ENCODE results near the gene COL18A1. TPM values are rescaled to one million over a fixed set of nuclear protein-coding genes. Genes with fewer than 3 reads are reported as not detected.

COL18A1 gene
- total RNA-seq, 8 experiments from 2014 or later = 1.6 to 341 (median 7.1) TPM

DNA sequence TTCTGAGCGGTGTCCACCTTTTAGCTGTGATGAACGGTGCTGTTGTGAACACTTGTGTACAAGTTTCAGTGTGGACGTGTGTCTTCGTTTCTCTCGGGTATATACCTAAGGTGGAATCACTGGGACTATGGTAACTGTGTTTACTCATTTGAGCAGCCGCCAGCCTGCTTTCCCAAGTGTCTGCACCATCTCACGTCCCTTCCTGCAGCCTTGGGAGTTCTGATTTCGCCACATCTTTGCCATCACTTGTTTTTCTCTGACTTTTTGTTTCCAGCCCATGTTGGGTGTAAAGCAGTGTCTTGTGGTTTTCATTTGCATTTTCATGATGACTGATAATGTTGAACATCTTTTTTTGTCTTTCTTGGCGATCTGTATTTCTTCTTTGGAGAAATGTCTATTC is 40.4 kb downstream of the COL18A1 start:
- ATAC-seq (replicated peaks in 6 of 8) = no peak
- in situ Hi-C loops (cut with MboI; ENCODE audit: low pct_unique_long_range_greater_than_20kb in 2 of 9, low sequenced_read_pairs in 9 of 9, unreplicated experiment in 9 of 9) = loop anchor here in 4 of 9 experiments (25.0 kb wide), 3 partner anchors 133 to 308 kb away; partner anchors contain the start of gene POFUT2 (in 2 of the 4)
- peaks cover 12 to 18% of the 10 kb centered on the region in 2 donors for H3K4me1 ChIP-seq (replicated peaks in 1 of 2)
- H3K27ac ChIP-seq = no peak overlapping the region
- 44 to 100% (median 89%) methylated on average over 1 to 9 of the region's 9 CpGs for WGBS, 10 experiments
- H3K4me3 ChIP-seq = no peak overlapping the region

DNA sequence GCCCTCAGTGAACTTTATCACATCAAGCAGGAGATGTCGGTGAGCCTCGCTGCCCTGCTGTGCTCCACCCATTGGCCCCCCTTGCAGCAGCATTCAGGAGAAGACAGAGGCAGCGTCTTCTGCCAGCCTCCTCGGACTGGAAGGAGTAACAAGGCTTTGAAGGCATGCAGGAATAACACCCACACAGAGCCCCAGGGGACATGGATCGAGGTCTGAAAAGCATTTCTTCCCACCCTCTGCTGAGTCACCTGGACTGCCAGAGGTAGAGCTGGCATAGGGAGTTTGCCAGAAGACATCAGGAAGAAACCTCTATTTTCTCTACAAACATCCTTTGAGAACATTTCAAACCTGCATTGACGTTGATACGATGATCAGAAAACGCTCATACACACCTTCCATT is 42.9 kb downstream of the COL18A1 start:
- Histone ChIP-seq H3K4me1 (replicated peaks in 1 of 2) (peaks cover 14 to 29% of the 10 kb centered on the region in 2 donors), H3K4me3 (no peak overlapping the region), H3K27ac (no peak overlapping the region)
- no peak for ATAC-seq (replicated peaks in 6 of 8)
- in situ Hi-C loops (cut with MboI; ENCODE audit: low pct_unique_long_range_greater_than_20kb in 2 of 9, low sequenced_read_pairs in 9 of 9, unreplicated experiment in 9 of 9) = loop anchor here in 4 of 9 experiments (25.0 kb wide), 3 partner anchors 136 to 311 kb away; partner anchors contain the start of gene POFUT2 (in 2 of the 4)
- whole genome bisulfite sequencing, 10 experiments = 40 to 93% (median 74%) methylated on average over 2 to 8 of the region's 8 CpGs; no CpG with 5 or more reads in 2 of the 10 experiments

DNA sequence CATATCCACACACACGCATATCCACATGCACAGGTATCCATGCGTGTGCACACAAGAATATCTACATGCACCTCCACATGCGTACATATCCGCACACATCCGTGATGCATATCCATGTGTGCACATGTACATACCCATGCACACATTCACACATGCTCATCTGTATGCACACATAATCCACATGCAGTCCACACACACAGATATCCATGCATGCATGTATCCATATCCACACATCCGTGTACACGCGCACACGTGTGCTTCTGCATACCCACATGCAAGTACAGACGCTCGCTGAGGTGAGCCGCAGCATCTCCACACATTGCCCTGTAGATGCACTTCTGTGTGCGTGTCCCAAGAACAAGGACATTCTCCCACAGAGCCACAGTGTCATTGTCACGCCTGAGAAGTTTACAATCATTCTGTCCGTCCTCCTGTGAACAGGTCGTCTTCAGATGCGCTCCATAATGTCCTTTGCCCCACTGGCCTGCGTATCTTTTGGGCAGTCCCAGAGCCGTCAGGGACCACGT is 43.4 kb downstream of the COL18A1 start:
- WGBS, 10 experiments = 35 to 100% (median 89%) methylated on average over 1 to 19 of the region's 20 CpGs

DNA sequence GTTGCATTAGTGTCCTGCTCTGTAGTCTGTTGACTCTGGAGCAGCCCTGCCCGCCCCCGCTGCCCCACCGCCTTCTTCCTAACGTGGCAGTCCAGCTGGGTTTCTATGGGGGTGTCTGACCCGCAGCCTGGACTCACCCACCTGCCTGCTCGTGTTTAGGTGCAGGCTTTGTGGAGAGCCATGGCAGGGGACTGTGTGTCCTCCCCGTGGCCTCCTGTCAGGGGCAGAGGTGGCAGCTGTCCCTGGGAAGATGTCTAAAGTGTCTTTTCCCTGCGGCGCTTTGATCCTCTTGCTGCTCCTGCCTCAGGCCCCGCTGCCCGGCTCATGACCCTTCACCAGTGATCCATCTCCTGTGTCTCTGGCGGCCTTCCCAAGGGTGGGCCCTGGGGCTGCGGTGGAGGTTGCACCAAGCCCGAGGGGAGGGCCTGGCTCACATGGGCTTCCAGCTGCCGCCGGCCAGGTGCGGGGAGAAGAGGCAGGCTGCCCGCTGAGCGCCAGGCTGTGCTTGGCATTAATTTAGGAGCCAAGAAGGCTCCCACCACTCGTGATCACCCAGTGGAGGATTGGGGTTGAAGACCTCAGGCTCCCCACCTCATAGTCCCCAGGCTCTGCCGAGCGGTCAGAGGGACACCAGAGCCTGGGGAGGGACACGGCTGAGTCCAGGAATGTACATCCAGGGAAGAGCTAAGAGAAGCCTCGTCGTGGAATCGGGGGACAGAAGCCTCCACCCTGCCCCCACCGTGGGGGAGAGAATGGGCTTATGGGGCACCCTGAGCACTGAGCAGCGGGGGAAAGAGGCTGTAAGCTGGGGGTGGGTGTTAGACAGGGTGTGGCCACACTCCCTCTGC is 44.1 kb downstream of the COL18A1 start:
- 20 to 87% (median 58%) methylated on average over 1 to 8 of the region's 28 CpGs; no CpG with 5 or more reads in 5 of the 10 experiments for WGBS, 10 experiments
- peak in 5 of 8 experiments; percentile 44 to 82 (median 71) for ATAC-seq (replicated peaks in 6 of 8)
- no peak overlapping the region for H3K4me3 ChIP-seq
- in situ Hi-C loops (cut with MboI; ENCODE audit: low pct_unique_long_range_greater_than_20kb in 2 of 9, low sequenced_read_pairs in 9 of 9, unreplicated experiment in 9 of 9) = loop anchor here in 4 of 9 experiments (25.0 kb wide), 3 partner anchors 137 to 312 kb away; partner anchors contain the start of gene POFUT2 (in 2 of the 4)
- peaks cover 14 to 29% of the 10 kb centered on the region in 2 donors for H3K4me1 ChIP-seq (replicated peaks in 1 of 2)
- peak overlapping the region; percentile 8 to 30 for H3K27ac ChIP-seq

More for the DNA sequence above, 43.4 kb downstream of the COL18A1 start:
- no peak for ATAC-seq (replicated peaks in 6 of 8)
- Histone ChIP-seq H3K4me1 (replicated peaks in 1 of 2) (peaks cover 14 to 29% of the 10 kb centered on the region in 2 donors), H3K27ac (peak overlapping the region in 1 of 2 donors; percentile 30), H3K4me3 (no peak overlapping the region)
- in situ Hi-C loops (cut with MboI; ENCODE audit: low pct_unique_long_range_greater_than_20kb in 2 of 9, low sequenced_read_pairs in 9 of 9, unreplicated experiment in 9 of 9) = loop anchor here in 4 of 9 experiments (25.0 kb wide), 3 partner anchors 136 to 311 kb away; partner anchors contain the start of gene POFUT2 (in 2 of the 4)

DNA sequence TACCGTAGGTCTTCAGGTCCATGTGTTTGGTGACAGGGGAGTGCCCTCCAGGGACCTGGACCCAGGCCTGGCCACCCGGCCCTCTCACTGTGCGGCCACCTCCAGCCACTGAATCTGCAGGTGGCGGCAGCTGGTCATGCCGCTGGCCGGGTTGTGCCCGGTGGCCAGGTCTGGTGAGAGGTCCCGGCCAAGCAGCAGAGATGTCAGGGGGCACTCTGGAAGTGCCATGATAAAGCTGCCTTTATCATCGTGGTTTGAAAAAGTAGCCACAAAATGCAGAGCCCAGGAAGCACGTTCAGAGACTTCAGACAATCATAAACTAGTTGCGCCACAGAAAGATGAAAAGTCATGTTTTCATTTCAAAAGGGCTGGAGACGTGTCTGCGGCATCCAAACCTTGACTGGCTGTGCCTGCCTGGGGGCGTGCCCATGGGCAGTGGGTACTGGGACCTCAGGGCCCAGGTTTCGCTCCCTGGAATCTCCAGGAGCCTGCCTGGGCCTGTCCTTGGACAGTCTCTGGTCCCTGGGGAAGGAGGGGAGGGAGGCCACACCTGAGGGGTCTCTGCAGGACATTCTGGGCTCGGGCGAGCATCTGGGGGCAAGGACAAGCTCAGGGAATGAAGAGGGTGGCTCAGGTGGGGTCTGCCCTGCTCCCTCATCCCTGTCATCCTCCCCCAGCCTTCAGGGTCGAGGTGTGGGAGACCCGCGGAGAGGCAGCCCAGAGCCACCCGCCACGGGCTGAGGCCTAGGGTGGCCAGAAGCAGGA is 44.9 kb downstream of the COL18A1 start:
- 75 to 100% (median 83%) methylated on average over 2 to 4 of the region's 22 CpGs; no CpG with 5 or more reads in 6 of the 10 experiments for WGBS, 10 experiments
- Histone ChIP-seq H3K4me3 (no peak overlapping the region), H3K27ac (peak overlapping the region in 1 of 2 donors; percentile 30), H3K4me1 (replicated peaks in 1 of 2) (peaks cover 14 to 29% of the 10 kb centered on the region in 2 donors)
- in situ Hi-C loops (cut with MboI; ENCODE audit: low pct_unique_long_range_greater_than_20kb in 2 of 9, low sequenced_read_pairs in 9 of 9, unreplicated experiment in 9 of 9) = loop anchor here in 4 of 9 experiments (25.0 kb wide), 3 partner anchors 138 to 313 kb away; partner anchors contain the start of gene POFUT2 (in 2 of the 4)
- no peak for ATAC-seq (replicated peaks in 6 of 8)

DNA sequence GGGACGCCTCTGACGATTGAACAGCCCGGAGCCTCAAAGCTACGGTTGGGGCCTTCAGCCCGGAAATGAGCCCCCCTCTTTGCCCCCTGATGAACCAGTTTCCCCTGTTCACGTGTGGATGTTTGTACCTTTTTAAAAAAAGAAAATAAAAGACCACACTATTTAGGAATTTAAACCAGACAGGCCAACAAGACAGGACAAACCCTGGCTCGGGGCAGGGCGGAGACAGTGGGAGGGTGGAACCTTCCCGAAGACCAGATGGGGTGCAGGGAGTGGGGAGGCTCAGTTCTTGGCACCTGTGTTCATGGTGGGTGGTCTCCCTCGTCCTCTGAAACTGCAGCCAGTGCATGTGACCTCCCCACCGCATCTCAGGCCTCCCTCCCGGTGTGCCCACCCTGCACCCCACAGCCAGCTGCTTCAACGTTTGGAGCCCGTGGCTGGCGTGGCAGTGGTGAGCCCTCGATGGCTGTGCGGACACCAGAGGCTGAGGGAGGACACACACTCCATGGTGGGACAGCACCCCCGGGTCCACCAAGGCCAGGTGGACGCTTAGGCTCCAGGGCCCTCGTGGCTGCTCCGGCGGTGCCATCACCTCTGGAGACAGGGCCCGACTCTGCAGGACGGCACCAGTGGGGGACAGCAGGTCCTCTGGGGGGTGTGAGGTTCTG is 45.6 kb downstream of the COL18A1 start:
- in situ Hi-C loops (cut with MboI; ENCODE audit: low pct_unique_long_range_greater_than_20kb in 2 of 9, low sequenced_read_pairs in 9 of 9, unreplicated experiment in 9 of 9) = no loop called here
- 63 to 100% (median 93%) methylated on average over 1 to 9 of the region's 24 CpGs; no CpG with 5 or more reads in 6 of the 10 experiments for WGBS, 10 experiments
- Histone ChIP-seq H3K4me3 (no peak overlapping the region), H3K27ac (no peak overlapping the region), H3K4me1 (replicated peaks in 1 of 2) (peaks cover 14 to 29% of the 10 kb centered on the region in 2 donors)
- ATAC-seq (replicated peaks in 6 of 8) = peak in 1 of 8 experiments; percentile 4

DNA sequence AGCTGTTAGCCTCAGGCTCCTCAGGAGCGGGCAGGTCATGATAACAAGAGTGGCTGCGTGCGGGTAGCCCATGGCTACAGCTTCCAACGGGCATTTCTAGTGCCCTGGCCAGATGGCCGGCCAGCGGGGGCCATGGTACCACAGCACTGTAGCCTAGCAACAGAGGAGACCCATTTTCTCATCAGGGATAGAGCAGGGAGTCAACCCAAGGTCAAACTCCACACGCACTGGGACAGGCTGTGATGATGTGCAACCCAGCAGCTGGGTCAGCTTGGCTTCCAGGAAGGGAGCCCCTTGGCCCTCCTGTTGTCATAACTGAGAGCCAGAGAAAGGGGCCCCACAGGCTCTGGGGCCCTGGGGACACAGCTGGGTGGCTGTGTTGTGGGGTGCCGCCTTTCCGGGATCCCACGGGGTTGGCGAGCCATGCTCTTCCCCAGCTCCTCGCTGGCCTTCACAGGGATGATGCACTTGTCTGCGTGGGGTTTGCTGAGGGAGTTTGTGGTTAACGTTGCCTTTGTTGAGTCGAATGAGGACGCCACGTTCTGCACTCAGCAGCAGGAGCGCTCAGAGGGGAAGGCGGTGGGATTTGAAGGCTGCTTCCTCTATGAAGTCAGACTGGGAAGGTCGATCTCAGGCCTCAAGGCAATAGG is 46.3 kb downstream of the COL18A1 start:
- in situ Hi-C loops (cut with MboI; ENCODE audit: low pct_unique_long_range_greater_than_20kb in 2 of 9, low sequenced_read_pairs in 9 of 9, unreplicated experiment in 9 of 9) = no loop called here
- 40 to 100% (median 95%) methylated on average over 3 to 10 of the region's 20 CpGs; no CpG with 5 or more reads in 5 of the 10 experiments for WGBS, 10 experiments

DNA sequence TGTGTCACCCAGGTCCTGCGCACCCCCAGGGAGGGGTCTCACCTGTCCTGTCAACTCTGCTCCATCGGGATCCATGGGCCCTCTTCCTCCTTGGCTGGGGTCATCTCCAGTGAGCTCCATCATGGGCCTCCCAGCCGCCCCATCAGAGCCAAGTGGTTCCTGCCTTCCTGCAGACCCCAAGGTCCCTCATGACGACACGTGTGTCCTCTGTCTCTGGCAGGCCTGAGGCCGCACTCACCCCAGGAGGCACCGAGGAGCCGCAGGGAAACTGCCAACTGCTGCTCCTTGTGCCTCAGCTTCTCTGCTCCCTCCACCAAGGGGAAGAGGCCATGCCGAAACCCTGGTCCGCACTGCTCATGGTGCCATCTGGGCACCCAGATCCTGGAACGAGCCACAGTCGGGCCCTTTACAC is 46.8 kb downstream of the COL18A1 start:
- no peak for ATAC-seq (replicated peaks in 6 of 8)
- Histone ChIP-seq H3K4me3 (no peak overlapping the region), H3K4me1 (replicated peaks in 1 of 2) (peaks cover 14 to 29% of the 10 kb centered on the region in 2 donors), H3K27ac (no peak overlapping the region)
- in situ Hi-C loops (cut with MboI; ENCODE audit: low pct_unique_long_range_greater_than_20kb in 2 of 9, low sequenced_read_pairs in 9 of 9, unreplicated experiment in 9 of 9) = no loop called here
- WGBS, 10 experiments = 83 to 100% (median 95%) methylated on average over 1 to 5 of the region's 12 CpGs; no CpG with 5 or more reads in 6 of the 10 experiments

More for the DNA sequence above, 46.3 kb downstream of the COL18A1 start:
- peak in 3 of 8 experiments; percentile 5 to 68 (median 7) for ATAC-seq (replicated peaks in 6 of 8)
- no peak overlapping the region for H3K27ac ChIP-seq
- H3K4me3 ChIP-seq = no peak overlapping the region
- peaks cover 14 to 29% of the 10 kb centered on the region in 2 donors for H3K4me1 ChIP-seq (replicated peaks in 1 of 2)

DNA sequence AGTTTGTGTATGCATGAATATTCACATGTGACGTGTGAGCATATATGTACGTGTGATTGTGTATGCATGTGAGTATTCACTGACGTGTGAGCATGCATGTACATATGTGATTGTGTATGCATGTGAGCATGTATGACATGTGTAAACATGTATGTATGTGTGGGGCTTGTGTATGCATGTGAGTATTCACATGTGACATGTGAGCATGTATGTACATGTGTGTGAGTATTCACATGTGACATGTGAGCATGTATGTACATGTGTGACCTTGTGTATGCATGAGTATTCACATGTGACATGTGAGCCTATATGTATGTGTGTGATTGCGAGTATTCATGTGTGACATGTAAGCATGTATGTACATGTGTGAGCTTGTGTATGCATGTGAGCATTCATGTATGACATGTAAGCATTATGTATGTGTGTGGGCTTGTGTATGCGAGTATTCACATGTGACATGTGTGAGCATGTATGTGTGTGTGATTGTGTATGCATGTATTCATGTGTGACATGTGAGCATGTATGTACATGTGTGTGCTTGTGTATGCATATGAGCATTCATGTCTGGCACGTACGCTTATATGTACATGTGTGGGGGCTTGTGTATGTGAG is 47.8 kb downstream of the COL18A1 start:
- Histone ChIP-seq H3K4me1 (replicated peaks in 1 of 2) (peaks cover 14 to 29% of the 10 kb centered on the region in 2 donors), H3K27ac (no peak overlapping the region), H3K4me3 (no peak overlapping the region)
- 89 to 100% (median 93%) methylated on average over 1 to 7 of the region's 7 CpGs; no CpG with 5 or more reads in 3 of the 10 experiments for WGBS, 10 experiments
- in situ Hi-C loops (cut with MboI; ENCODE audit: low pct_unique_long_range_greater_than_20kb in 2 of 9, low sequenced_read_pairs in 9 of 9, unreplicated experiment in 9 of 9) = no loop called here
- no peak for ATAC-seq (replicated peaks in 6 of 8)

DNA sequence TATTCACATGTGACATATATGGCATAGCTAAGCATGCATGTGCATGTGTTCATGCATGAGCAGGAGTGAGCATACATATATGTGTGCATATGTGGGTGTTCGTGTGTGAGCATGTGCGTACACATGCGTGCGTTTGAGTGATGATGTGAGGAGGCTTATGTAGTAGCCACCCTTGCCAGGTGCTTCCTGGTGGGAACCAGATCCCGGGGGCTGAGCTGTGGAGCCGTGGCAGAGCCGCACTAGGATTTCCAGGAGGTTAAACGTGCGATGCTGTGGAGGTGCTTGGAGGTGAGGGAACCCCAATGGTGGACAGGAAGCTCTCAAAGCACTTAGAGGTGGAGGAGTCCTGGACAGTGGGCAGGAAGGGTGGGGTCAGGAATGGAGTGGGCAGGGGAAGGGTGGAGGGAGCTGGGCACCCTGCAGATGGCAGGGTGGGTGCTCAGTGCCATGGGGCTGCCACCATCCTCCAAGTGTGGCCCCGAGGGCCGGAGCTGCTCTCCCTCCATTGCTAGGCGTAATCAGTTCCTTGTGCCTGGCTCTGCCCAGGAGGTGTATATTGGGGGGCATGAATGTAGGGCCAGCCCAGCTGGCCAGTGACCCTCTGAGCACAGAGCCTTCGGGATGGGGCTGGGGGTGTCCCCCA is 48.5 kb downstream of the COL18A1 start:
- Histone ChIP-seq H3K27ac (no peak overlapping the region), H3K4me1 (replicated peaks in 1 of 2) (peaks cover 14 to 27% of the 10 kb centered on the region in 2 donors), H3K4me3 (no peak overlapping the region)
- WGBS, 10 experiments = 67 to 100% (median 95%) methylated on average over 1 to 4 of the region's 13 CpGs; no CpG with 5 or more reads in 5 of the 10 experiments
- no peak for ATAC-seq (replicated peaks in 6 of 8)
- in situ Hi-C loops (cut with MboI; ENCODE audit: low pct_unique_long_range_greater_than_20kb in 2 of 9, low sequenced_read_pairs in 9 of 9, unreplicated experiment in 9 of 9) = no loop called here
